ENCODE data around the gene LDHAL6A. TPM values are rescaled to one million over a fixed set of nuclear protein-coding genes. Genes with fewer than 3 reads are reported as not detected.
"Not testable (repeated sequence)": the region's sequence is repeated elsewhere in the genome, so short reads cannot be mapped to it uniquely, and the experiment has no call there.

LDHAL6A gene
- not detected for total RNA-seq

- ATAC-seq (ENCODE audit: low FRiP score in 2 of 2): peak in 1 of 2 donors; percentile 37
- Histone ChIP-seq H3K4me3 (no peak within 1 kb of the TSS), H3K27me3 (no peaks in the 10 kb centered on the region), H3K9me3 (no peaks in the 10 kb centered on the region), H3K27ac (no peak within 1 kb of the TSS), H3K36me3 (no peaks in the 10 kb centered on the region), H3K4me1 (no peaks in the 10 kb centered on the region)
- 79 to 80% methylated on average over 29 to 47 of the region's 47 CpGs for WGBS, 2 donors
- peak in 1 of 2 donors; percentile 81 for DNase-seq
- TF ChIP-seq EP300 (IDR thresholded peaks at IDR 0.05) (no peak), POLR2AphosphoS5 (IDR thresholded peaks at IDR 0.05) (no peak), POLR2A (IDR thresholded peaks at IDR 0.05) (no peak)
- TF ChIP-seq, protein P1, sequence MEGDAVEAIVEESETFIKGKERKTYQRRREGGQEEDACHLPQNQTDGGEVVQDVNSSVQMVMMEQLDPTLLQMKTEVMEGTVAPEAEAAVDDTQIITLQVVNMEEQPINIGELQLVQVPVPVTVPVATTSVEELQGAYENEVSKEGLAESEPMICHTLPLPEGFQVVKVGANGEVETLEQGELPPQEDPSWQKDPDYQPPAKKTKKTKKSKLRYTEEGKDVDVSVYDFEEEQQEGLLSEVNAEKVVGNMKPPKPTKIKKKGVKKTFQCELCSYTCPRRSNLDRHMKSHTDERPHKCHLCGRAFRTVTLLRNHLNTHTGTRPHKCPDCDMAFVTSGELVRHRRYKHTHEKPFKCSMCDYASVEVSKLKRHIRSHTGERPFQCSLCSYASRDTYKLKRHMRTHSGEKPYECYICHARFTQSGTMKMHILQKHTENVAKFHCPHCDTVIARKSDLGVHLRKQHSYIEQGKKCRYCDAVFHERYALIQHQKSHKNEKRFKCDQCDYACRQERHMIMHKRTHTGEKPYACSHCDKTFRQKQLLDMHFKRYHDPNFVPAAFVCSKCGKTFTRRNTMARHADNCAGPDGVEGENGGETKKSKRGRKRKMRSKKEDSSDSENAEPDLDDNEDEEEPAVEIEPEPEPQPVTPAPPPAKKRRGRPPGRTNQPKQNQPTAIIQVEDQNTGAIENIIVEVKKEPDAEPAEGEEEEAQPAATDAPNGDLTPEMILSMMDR (IDR thresholded peaks at IDR 0.05): no peak
These were observed at the start of gene LDHAL6A for GRCh38 chr11:18455686-18456372. Gene LDHAL6A (plus strand): TSS chr11:18455856. CDS start chr11:18456681, 825 bp downstream.

GRCh38 chr11:18407400-18407799, 48.3 kb upstream of the LDHAL6A start:
- H3K27ac ChIP-seq; ATAC-seq (ENCODE audit: low FRiP score in 2 of 2): not testable (repeated sequence)

DNA sequence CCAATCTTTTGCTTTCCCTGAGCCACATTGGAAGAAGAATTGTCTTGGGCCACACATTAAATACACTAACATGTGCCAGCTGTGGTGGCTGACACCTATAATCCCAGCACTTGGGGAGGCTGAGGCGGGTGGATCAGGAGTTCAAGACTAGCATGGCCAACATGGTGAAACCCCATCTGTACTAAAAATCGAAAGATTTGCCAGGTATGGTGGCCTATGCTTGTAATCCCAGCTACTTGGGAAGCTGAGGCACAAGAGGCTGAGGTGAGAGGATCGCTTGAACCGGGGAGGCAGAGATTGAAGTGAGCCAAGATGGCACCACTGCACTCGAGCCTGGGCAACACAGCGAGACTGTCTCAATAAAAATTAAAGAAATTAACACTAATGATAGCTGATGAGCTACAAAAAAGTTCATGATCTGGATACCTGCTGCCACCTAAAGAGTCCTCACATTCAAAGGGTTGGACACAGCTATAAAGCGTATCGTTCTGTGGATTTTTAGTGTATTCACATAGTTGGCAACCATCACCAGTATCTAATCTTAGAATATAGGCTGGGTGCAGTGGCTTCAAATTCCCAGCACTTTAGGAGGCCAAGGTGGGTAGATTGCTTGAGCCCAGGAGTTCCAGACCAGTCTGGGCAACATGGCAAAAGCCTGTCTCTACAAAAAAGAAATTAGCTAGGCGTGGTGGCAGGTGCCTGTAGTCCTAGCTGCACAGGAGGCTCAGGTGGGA, 46.9 kb upstream of the LDHAL6A start:
- ATAC-seq (ENCODE audit: low FRiP score in 2 of 2): peak in 1 of 2 donors; percentile 5
- no peak for TF ChIP-seq POLR2A (IDR thresholded peaks at IDR 0.05)
- no peak for TF ChIP-seq EP300 (IDR thresholded peaks at IDR 0.05)
- TF ChIP-seq, protein P1 (IDR thresholded peaks at IDR 0.05): no peak
- no peak for TF ChIP-seq POLR2AphosphoS5 (IDR thresholded peaks at IDR 0.05)
- Histone ChIP-seq H3K4me3 (no peak overlapping the region), H3K27me3 (no peaks in the 10 kb centered on the region), H3K36me3 (peaks cover 24 to 54% (median 49%) of the 10 kb centered on the region in 4 donors), H3K4me1 (peaks cover 0 to 5% (median 1%) of the 10 kb centered on the region in 4 donors), H3K27ac (no peak overlapping the region), H3K9me3 (no peaks in the 10 kb centered on the region)
- 94 to 95% methylated on average over 9 of the region's 9 CpGs for WGBS, 2 donors
- no peak for DNase-seq

More at GRCh38 chr11:18407400-18407799, 48.3 kb upstream of the LDHAL6A start:
- 51 to 62% methylated on average over 3 of the region's 3 CpGs for WGBS, 2 donors
- H3K4me3 ChIP-seq, H3K4me1 ChIP-seq, H3K27me3 ChIP-seq, DNase-seq, H3K9me3 ChIP-seq: not testable (repeated sequence)
- peaks cover 37 to 68% (median 62%) of the 10 kb centered on the region in 4 donors for H3K36me3 ChIP-seq

DNA sequence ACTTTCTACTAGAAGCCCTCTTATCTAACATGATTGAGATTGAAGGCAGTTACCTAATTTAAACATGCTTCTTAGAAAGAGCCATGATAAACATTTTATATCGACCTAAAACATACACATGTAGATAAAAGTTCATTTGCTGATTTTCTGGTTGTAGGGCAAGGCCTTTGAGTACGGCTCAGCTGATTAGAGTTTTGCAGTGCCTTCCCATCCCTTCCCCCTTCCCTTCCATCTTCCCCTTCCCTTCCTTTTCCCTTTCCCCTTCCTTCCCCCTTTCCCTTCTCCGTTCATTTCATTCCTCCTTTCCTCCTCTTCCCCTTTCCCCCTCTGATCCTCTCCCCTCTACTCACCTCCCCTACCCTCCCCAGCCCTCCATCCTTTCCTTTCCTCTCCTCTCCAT, 39.2 kb upstream of the LDHAL6A start:
- TF ChIP-seq EP300 (IDR thresholded peaks at IDR 0.05): no peak
- TF ChIP-seq POLR2AphosphoS5 (IDR thresholded peaks at IDR 0.05): no peak
- no peaks in the 10 kb centered on the region for H3K27me3 ChIP-seq
- ATAC-seq (ENCODE audit: low FRiP score in 2 of 2) (no peak), DNase-seq (no peak)
- no peaks in the 10 kb centered on the region for H3K9me3 ChIP-seq
- peaks cover 0 to 5% (median 0%) of the 10 kb centered on the region in 4 donors for H3K4me1 ChIP-seq
- no peaks in the 10 kb centered on the region for H3K36me3 ChIP-seq
- no peak overlapping the region for H3K27ac ChIP-seq
- no peak overlapping the region for H3K4me3 ChIP-seq
- 72 to 81% methylated on average over 3 of the region's 3 CpGs for WGBS, 2 donors

DNA sequence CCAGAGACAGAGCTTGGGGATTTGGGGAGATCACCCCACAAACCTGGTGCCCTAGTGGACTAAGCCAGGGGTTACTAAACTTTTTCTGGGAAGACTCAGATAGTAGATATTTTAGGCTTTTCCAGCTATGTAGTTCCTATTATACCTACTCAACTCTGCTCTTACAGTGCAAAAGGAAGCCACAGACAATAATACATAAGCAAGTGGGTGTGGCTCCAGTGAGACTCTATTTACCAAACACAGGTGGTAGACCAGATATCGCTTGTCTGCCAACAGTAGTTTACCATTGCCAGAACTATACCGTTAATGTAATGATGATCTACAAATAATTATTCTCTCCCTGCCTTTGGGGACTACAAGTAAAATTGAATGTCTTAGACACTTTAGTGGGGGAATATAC, 36.6 kb upstream of the LDHAL6A start:
- Histone ChIP-seq H3K36me3 (no peaks in the 10 kb centered on the region), H3K27ac (no peak overlapping the region), H3K27me3 (no peaks in the 10 kb centered on the region), H3K9me3 (no peaks in the 10 kb centered on the region), H3K4me3 (no peak overlapping the region), H3K4me1 (no peaks in the 10 kb centered on the region)
- DNase-seq: no peak
- ATAC-seq (ENCODE audit: low FRiP score in 2 of 2): no peak
- 70 to 88% methylated on average over 2 of the region's 2 CpGs for WGBS, 2 donors
- TF ChIP-seq POLR2AphosphoS5 (IDR thresholded peaks at IDR 0.05) (no peak), EP300 (IDR thresholded peaks at IDR 0.05) (no peak), POLR2A (IDR thresholded peaks at IDR 0.05) (no peak)
- TF ChIP-seq, protein P1 (IDR thresholded peaks at IDR 0.05): no peak
